HEK293 (cell line): ENCODE results near the gene TM2D3.
A peak's percentile ranks its signal among the peaks of the same experiment; 100 is the strongest.

Experiments
- EGR2 ChIP-seq: fragments of 450-650 bp; formaldehyde crosslinking; IDR thresholded peaks from 2 replicates; pipeline ENCODE4 v1.5.1; 2016; ENCODE audit warnings: low read depth, missing biosample characterization, missing genetic modification characterization
- HOXA7 ChIP-seq: sonication (generic); formaldehyde crosslinking; IDR thresholded peaks from 2 replicates; pipeline ENCODE4 v1.8.1; 2022; ENCODE audit warnings: missing genetic modification reagents, borderline replicate concordance
- HOXC10 ChIP-seq: sonication (generic); formaldehyde crosslinking; IDR thresholded peaks from 2 replicates; pipeline ENCODE4 v1.8.1; 2023; ENCODE audit warnings: mild to moderate bottlenecking, missing genetic modification reagents
- SP7 ChIP-seq: fragments of 450-650 bp; formaldehyde crosslinking; IDR thresholded peaks from 2 replicates; pipeline ENCODE4 v1.5.1; 2016; ENCODE audit warnings: missing biosample characterization, missing genetic modification characterization
- TSHZ1 ChIP-seq: fragments of 450-650 bp; formaldehyde crosslinking; IDR thresholded peaks from 2 replicates; pipeline ENCODE4 v1.5.1; 2016; ENCODE audit warnings: missing biosample characterization, missing genetic modification characterization, borderline replicate concordance
- ZBTB17 ChIP-seq: fragments of 450-650 bp; formaldehyde crosslinking; IDR thresholded peaks from 2 replicates; pipeline ENCODE4 v1.5.1; 2016; ENCODE audit warnings: missing biosample characterization, missing genetic modification characterization
- ZBTB26 ChIP-seq: fragments of 450-650 bp; formaldehyde crosslinking; optimal IDR thresholded peaks from 2 replicates; pipeline ENCODE3; 2016; ENCODE audit warnings: missing biosample characterization, mild to moderate bottlenecking, missing genetic modification characterization
- ZBTB7A ChIP-seq: fragments of 450-650 bp; formaldehyde crosslinking; IDR thresholded peaks from 2 replicates; pipeline ENCODE4 v1.5.1; 2016; ENCODE audit warnings: low read depth, missing biosample characterization, missing genetic modification characterization
- ZBTB8A ChIP-seq: fragments of 450-650 bp; formaldehyde crosslinking; IDR thresholded peaks from 2 replicates; pipeline ENCODE4 v1.5.1; 2016; ENCODE audit warnings: missing biosample characterization, missing genetic modification characterization
- ZFP37 ChIP-seq: fragments of 450-650 bp; formaldehyde crosslinking; IDR thresholded peaks from 2 replicates; pipeline ENCODE4 v1.5.1; 2016; ENCODE audit warnings: missing biosample characterization, missing genetic modification characterization
- ZNF10 ChIP-seq: fragments of 450-650 bp; formaldehyde crosslinking; IDR thresholded peaks from 2 replicates; pipeline ENCODE4 v1.5.1; 2017; ENCODE audit warnings: missing biosample characterization, missing genetic modification characterization
- ZNF19 ChIP-seq: fragments of 450-650 bp; formaldehyde crosslinking; IDR thresholded peaks from 2 replicates; pipeline ENCODE4; 2016; ENCODE audit warnings: missing biosample characterization, missing genetic modification characterization, low read depth
- ZNF2 ChIP-seq: fragments of 450-650 bp; formaldehyde crosslinking; IDR thresholded peaks from 2 replicates; pipeline ENCODE4 v1.5.1; 2016; ENCODE audit warnings: missing biosample characterization, missing genetic modification characterization
- ZNF211 ChIP-seq: fragments of 450-650 bp; formaldehyde crosslinking; IDR thresholded peaks from 2 replicates; pipeline ENCODE4 v1.5.1; 2016; ENCODE audit warnings: low read depth, missing biosample characterization, missing genetic modification characterization
- ZNF248 ChIP-seq: fragments of 450-650 bp; formaldehyde crosslinking; IDR thresholded peaks from 2 replicates; pipeline ENCODE4 v1.5.1; 2017; ENCODE audit warnings: missing biosample characterization, missing genetic modification characterization
- ZNF280C ChIP-seq: fragments of 450-650 bp; formaldehyde crosslinking; IDR thresholded peaks from 2 replicates; pipeline ENCODE4 v1.5.1; 2016; ENCODE audit warnings: missing biosample characterization, missing genetic modification characterization
- ZNF501 ChIP-seq: fragments of 450-650 bp; formaldehyde crosslinking; IDR thresholded peaks from 2 replicates; pipeline ENCODE4 v1.5.1; 2016; ENCODE audit warnings: missing biosample characterization, missing genetic modification characterization
- ZNF510 ChIP-seq: fragments of 450-650 bp; formaldehyde crosslinking; IDR thresholded peaks from 2 replicates; pipeline ENCODE4 v1.5.1; 2018; ENCODE audit warnings: mild to moderate bottlenecking, missing genetic modification characterization, missing biosample characterization; ENCODE audit not compliant: insufficient replicate concordance
- ZNF514 ChIP-seq: fragments of 450-650 bp; formaldehyde crosslinking; IDR thresholded peaks from 2 replicates; pipeline ENCODE4 v1.5.1; 2016; ENCODE audit warnings: missing biosample characterization, missing genetic modification characterization
- ZNF530 ChIP-seq: fragments of 450-650 bp; formaldehyde crosslinking; IDR thresholded peaks from 2 replicates; pipeline ENCODE4 v1.5.1; 2016; ENCODE audit warnings: low read depth, missing biosample characterization, missing genetic modification characterization
- ZNF544 ChIP-seq: fragments of 450-650 bp; formaldehyde crosslinking; IDR thresholded peaks from 2 replicates; pipeline ENCODE4 v1.5.0; 2017; ENCODE audit warnings: missing biosample characterization, missing genetic modification characterization
- ZNF548 ChIP-seq: fragments of 450-650 bp; formaldehyde crosslinking; IDR thresholded peaks from 2 replicates; pipeline ENCODE4 v1.5.1; 2016; ENCODE audit warnings: missing biosample characterization, missing genetic modification characterization
- ZNF549 ChIP-seq: fragments of 450-650 bp; IDR thresholded peaks from 2 replicates; pipeline ENCODE4 v1.5.1; 2018; ENCODE audit warnings: missing biosample characterization, missing genetic modification characterization, mild to moderate bottlenecking, inconsistent platforms, moderate library complexity
- ZNF555 ChIP-seq: fragments of 450-650 bp; formaldehyde crosslinking; conservative IDR thresholded peaks from 2 replicates; pipeline ENCODE4 v1.5.1; 2017; ENCODE audit warnings: missing biosample characterization, mild to moderate bottlenecking, missing genetic modification characterization, inconsistent platforms
- ZNF600 ChIP-seq: fragments of 450-650 bp; formaldehyde crosslinking; IDR thresholded peaks from 2 replicates; pipeline ENCODE4 v1.5.1; 2016; ENCODE audit warnings: missing biosample characterization, missing genetic modification characterization
- ZNF610 ChIP-seq: fragments of 450-650 bp; formaldehyde crosslinking; IDR thresholded peaks from 2 replicates; pipeline ENCODE4 v1.5.1; 2016; ENCODE audit warnings: missing biosample characterization, missing genetic modification characterization, borderline replicate concordance
- ZNF621 ChIP-seq: fragments of 450-650 bp; formaldehyde crosslinking; IDR thresholded peaks from 2 replicates; pipeline ENCODE4 v1.5.1; 2017; ENCODE audit warnings: missing biosample characterization, missing genetic modification characterization
- TF ChIP-seq, protein P1 (sequence below): fragments of 450-650 bp; formaldehyde crosslinking; IDR thresholded peaks from 2 replicates; pipeline ENCODE4 v1.5.0; 2017; ENCODE audit warnings: missing biosample characterization, missing genetic modification characterization, borderline replicate concordance
- TF ChIP-seq, protein P2 (sequence below): fragments of 450-650 bp; formaldehyde crosslinking; IDR thresholded peaks from 2 replicates; pipeline ENCODE4 v1.5.1; 2016; ENCODE audit warnings: missing biosample characterization, missing genetic modification characterization

TM2D3 gene

DNA sequence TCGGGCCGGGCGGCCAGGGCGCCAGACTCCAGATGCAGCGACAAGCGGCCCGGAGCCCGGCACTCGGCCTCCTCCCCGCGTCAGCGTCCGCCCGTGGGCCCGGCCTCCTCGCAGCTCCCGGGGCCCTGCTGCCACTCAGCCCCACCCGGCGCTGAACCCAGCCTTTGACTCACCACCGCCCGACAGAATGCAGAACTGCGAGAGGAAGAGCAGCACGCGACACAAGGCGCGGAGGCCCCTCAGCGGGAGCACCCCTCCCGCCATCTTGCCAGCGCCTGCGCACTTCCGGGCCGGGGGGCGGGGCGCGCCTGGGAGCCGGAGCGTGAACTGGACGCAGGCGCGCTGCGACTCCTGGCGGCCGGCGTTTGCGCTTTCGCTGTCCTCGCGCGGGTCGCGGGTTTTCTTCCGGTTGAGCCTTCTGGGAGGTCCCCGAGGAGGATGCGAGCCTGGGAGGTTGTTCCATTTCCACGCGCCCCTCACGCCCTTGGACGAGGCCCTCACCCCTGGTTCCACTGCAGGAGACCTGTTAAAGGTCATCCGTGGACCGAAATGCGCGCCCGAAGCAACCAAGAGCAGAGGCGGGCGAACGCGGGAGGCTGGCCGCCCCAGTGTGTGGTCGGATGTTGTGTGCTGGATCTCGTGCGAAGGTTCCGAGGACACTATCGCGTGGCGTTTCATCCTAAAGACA is at the start of gene TM2D3 (continued):
- TF ChIP-seq ZNF2 (tag by site-specific recombination) (peak; percentile 74; the same call in 1 of the 2 replicates), ZNF530 (tag by site-specific recombination) (no peak), ZFP37 (tag by site-specific recombination) (peak; percentile 81), TSHZ1 (tag by site-specific recombination) (no peak; the same call in 1 of the 2 replicates), HOXC10 (CRISPR knock-in tag) (no peak), ZNF514 (no peak), ZNF544 (tag by site-specific recombination) (no peak), ZNF610 (tag by site-specific recombination) (no peak; the same call in 1 of the 2 replicates), ZBTB26 (tag by site-specific recombination) (peak; percentile 98), ZNF211 (no peak), ZNF555 (tag by site-specific recombination) (no peak), SP7 (tag by site-specific recombination) (peak; percentile 82), ZNF501 (tag by site-specific recombination) (peak; percentile 88; the same call in 1 of the 2 replicates), ZNF248 (tag by site-specific recombination) (no peak), ZBTB7A (tag by site-specific recombination) (peak; percentile 53; the same call in 1 of the 2 replicates), ZBTB17 (tag by site-specific recombination) (peak; percentile 69; the same call in 1 of the 2 replicates), ZBTB8A (tag by site-specific recombination) (peak; percentile 97), ZNF510 (tag by site-specific recombination) (no peak), HOXA7 (no peak), ZNF548 (tag by site-specific recombination) (no peak), ZNF600 (tag by site-specific recombination) (0 out of 2 replicates have a peak, but pooled peaks have one; percentile 81), ZNF19 (tag by site-specific recombination) (no peak), ZNF280C (tag by site-specific recombination) (no peak), EGR2 (tag by site-specific recombination) (no peak), ZNF10 (0 out of 2 replicates have a peak, but pooled peaks have one; percentile 38), ZNF549 (tag by site-specific recombination) (0 out of 2 replicates have a peak, but pooled peaks have one; percentile 32), ZNF621 (tag by site-specific recombination) (no peak)
- TF ChIP-seq, protein P1, sequence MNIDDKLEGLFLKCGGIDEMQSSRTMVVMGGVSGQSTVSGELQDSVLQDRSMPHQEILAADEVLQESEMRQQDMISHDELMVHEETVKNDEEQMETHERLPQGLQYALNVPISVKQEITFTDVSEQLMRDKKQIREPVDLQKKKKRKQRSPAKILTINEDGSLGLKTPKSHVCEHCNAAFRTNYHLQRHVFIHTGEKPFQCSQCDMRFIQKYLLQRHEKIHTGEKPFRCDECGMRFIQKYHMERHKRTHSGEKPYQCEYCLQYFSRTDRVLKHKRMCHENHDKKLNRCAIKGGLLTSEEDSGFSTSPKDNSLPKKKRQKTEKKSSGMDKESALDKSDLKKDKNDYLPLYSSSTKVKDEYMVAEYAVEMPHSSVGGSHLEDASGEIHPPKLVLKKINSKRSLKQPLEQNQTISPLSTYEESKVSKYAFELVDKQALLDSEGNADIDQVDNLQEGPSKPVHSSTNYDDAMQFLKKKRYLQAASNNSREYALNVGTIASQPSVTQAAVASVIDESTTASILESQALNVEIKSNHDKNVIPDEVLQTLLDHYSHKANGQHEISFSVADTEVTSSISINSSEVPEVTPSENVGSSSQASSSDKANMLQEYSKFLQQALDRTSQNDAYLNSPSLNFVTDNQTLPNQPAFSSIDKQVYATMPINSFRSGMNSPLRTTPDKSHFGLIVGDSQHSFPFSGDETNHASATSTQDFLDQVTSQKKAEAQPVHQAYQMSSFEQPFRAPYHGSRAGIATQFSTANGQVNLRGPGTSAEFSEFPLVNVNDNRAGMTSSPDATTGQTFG (tag by site-specific recombination), result no peak
- TF ChIP-seq, protein P2, sequence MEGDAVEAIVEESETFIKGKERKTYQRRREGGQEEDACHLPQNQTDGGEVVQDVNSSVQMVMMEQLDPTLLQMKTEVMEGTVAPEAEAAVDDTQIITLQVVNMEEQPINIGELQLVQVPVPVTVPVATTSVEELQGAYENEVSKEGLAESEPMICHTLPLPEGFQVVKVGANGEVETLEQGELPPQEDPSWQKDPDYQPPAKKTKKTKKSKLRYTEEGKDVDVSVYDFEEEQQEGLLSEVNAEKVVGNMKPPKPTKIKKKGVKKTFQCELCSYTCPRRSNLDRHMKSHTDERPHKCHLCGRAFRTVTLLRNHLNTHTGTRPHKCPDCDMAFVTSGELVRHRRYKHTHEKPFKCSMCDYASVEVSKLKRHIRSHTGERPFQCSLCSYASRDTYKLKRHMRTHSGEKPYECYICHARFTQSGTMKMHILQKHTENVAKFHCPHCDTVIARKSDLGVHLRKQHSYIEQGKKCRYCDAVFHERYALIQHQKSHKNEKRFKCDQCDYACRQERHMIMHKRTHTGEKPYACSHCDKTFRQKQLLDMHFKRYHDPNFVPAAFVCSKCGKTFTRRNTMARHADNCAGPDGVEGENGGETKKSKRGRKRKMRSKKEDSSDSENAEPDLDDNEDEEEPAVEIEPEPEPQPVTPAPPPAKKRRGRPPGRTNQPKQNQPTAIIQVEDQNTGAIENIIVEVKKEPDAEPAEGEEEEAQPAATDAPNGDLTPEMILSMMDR (tag by site-specific recombination), result peak; percentile 96
